ENCODE results near the gene OR8D2.
"Not testable (repeated sequence)": the region's sequence is repeated elsewhere in the genome, so short reads cannot be mapped to it uniquely, and the experiment has no call there.

Gene OR8D2

DNA sequence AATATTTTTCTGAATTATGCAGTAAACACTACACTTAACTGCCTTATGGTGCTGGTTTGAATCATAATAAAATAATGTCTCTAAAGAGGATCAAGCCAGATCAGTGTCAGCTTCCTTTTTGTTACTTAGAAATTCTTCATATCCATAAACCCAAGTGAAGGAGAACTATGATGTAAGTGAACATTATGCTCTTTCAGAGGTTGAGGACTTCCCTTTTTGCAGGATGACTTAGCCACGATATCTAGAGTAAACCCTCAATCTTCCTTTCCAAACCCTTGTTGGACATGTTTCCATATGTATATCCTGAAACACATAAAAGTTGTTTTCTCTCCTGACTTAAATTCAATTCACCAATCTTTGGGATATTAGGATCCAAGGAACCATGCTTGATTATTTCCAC lies 25.3 kb downstream of the OR8D2 start:
- FAIRE-seq, result no peak
- no peak for DNase-seq (ENCODE audit: insufficient read length, low spot score)

DNA sequence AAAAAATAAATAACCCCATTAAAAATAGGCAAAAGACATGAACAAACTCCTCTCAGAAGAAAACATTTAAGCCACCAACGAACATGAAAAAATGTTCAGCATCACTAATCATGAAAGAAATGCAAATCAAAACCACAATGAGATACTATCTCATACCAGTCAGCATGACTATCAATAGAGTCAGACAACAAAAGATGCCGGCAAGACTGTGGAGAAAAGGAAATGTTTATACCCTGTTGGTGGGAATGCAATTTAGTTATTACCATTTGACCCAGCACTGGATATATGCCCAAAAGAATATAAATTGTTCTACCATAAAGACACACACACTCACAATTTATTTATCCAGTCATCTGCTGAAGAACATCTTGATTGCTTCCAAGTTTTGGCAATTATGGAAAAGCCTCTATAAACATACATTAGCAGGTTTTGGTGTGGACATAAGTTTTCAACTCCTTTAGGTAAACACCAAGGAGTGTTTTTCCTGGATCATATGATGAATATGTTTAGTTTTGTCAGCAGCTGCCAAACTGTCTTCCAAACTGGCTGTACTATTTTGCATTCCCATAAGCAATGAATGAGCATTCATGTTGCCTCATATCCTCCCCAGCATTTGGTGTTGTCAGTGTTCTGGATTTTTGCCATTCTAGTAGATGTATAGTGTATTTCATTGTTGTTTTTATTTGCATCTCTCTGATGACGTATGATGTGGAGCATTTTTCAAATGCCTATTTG lies 34.2 kb downstream of the OR8D2 start:
- DNase-seq (ENCODE audit: insufficient read length, low spot score), result no peak
- no peak for FAIRE-seq

DNA sequence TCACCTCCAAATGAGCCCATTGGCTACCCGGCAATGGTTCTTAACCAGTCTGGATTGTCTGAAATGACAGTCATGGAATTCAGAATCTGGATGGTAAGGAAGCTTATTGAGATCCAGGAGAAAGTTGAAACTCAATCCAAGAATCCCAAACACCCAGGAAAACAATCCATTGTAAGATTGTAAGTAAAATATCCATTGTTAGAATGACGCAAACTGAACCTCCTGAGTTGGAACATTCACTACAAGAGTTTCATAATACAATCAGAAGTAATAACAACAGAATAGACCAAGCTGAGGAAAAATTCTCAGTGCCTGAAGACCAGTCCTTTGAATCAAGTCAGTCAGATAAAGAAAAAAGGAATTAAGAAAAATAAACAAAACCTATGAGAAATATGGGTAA lies 41.7 kb downstream of the OR8D2 start:
- DNase-seq (ENCODE audit: insufficient read length, low spot score), result no peak
- FAIRE-seq, result no peak

DNA sequence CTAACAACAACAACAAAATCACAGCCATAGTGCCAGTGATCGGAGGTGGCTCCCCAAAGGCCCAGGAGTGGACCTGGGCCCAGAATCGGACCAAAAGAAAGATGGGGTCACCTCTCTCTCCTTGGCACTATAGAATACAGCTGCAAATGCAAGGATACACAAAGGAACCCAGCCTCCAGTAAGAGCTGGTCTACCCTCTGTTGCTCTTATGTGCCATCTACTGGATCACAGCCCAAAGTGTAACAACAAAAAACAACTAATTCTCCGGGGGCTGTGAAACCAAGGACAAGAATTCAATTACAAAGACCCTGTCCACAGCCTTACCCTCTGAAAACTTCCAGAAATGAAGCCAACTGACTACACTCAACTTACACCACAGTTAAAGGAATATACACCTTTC lies 42.2 kb downstream of the OR8D2 start:
- FAIRE-seq (no peak), DNase-seq (ENCODE audit: insufficient read length, low spot score) (no peak)

DNA sequence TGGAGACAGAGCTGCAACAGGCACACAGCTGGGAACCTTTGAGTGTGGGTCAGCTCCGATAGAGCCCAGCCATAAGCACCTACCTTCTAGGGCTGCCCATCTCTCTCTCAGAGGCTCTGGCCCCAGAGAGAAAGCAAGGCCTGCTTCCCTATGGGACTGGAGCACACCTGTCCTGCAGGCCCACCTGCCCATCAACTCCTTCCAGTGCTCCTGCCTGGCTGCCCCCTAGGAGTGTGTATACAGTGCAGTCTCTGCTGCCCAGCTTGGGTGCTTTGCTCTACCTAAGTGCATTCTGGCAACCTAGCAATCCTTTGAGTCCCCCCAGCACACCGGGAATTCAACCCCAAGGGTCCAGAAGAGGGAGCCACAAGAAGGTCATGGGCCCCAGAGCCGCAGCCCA lies 42.8 kb downstream of the OR8D2 start:
- DNase-seq (ENCODE audit: insufficient read length, low spot score) (no peak), FAIRE-seq (no peak)

DNA sequence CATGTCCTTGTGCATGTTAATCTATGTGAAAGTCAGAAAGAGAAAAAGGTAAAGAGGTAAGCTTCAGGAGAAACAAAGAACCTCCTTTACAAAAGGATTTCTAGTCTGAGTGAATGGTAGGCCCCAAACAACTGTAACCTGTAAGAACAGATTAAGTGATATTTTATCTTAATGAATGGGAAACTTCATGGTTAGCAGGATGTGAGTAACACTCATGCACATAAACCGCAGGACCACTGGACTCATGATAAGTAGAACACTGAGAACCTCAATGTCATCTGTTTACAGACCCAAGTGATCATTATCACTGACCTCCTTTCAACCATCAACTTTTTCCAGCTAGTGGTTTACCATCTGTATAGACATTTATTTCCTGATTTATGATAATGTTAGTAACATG lies 43.9 kb downstream of the OR8D2 start:
- FAIRE-seq (no peak), DNase-seq (ENCODE audit: insufficient read length, low spot score) (no peak)

DNA sequence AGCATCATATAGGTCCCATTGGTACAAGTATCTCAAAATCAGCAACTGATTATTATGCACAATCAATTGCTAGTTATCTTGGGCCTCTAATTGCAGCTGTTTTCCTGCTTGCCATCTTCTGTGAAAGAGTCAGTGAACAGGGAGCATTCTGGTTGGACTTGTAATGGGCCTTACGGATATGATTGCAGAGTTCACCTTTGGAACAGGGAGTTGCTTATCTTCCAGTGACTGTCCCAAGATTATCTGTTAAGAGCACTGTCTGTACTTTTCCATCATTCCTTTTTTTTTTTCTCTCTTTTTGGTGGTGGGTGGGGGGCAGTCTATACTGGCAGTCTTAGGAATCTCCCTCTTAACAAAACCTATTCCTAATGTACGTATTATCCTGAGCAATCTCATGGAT lies 46.0 kb downstream of the OR8D2 start:
- no peak for DNase-seq (ENCODE audit: insufficient read length, low spot score)
- FAIRE-seq, result no peak

DNA sequence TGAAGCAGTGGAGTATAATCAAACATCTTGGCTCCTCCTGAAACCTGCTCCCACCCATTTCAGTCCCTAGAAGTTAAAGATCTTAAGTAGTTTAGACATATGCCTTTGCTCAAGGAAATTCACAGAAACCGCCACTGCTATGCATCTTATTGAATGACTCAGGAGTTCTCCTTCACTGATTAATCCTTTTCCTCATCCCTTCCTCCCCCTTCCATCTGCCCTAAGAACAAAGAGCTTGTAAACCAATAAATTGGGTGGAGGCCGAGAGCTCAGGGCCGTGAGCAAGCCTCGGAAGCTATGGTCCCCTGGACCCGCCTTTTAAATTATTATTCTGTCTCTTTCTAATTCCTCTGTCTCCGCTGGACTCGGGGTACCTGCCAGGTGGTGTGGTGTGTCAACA lies 49.1 kb downstream of the OR8D2 start:
- not testable (repeated sequence) for FAIRE-seq; DNase-seq (ENCODE audit: insufficient read length, low spot score)
